CD4-positive, alpha-beta T cell treated with Interleukin-4 for 4 hours (primary cell): Measurements from ENCODE around the gene CHRNA9.
"Not testable (repeated sequence)": the region's sequence is repeated elsewhere in the genome, so short reads cannot be mapped to it uniquely, and the experiment has no call there.

ENCODE experiments used
- DNase-seq: peaks from one replicate; pipeline ENCODE4 v3.0.0-alpha.2; 2020

CHRNA9 gene

DNA sequence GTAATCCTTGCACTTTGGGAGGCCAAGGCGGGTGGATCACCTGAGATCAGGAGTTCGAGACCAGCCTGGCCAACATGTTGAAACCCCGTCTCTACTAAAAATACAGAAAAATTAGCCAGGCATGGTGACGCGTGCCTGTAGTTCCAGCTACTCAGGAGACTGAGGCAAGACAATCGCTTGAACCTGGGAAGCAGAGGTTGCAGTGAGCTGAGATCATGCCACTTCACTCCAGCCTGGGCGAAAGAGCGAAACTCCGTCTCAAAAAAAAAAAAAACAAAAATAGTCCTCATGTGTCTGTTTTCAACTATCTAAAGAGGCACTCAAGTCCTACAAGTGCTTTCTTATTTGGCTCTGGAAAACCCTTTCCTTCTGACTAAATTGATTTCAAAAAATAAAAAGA is 57.1 kb downstream of the CHRNA9 start:
- DNase-seq = not testable (repeated sequence)

DNA sequence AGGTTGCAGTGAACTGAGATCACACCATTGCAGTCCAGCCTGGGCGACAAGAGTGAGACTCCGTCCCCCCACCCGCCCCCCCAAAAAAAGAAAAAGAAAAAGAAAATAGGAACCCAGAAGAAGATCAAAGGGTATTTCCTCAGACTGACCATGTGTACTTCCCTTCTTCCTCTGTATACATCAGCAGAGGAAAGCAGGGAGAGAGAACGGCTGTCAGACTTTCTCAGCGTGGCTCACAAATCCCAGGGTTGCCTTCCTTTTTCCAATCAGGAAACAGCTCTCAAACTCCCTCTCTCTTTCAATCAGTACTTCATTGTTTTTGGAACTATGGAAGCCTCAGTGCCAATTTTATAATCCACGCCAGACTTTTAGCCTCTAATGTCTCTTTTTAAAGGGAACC is 59.1 kb downstream of the CHRNA9 start:
- no peak for DNase-seq

DNA sequence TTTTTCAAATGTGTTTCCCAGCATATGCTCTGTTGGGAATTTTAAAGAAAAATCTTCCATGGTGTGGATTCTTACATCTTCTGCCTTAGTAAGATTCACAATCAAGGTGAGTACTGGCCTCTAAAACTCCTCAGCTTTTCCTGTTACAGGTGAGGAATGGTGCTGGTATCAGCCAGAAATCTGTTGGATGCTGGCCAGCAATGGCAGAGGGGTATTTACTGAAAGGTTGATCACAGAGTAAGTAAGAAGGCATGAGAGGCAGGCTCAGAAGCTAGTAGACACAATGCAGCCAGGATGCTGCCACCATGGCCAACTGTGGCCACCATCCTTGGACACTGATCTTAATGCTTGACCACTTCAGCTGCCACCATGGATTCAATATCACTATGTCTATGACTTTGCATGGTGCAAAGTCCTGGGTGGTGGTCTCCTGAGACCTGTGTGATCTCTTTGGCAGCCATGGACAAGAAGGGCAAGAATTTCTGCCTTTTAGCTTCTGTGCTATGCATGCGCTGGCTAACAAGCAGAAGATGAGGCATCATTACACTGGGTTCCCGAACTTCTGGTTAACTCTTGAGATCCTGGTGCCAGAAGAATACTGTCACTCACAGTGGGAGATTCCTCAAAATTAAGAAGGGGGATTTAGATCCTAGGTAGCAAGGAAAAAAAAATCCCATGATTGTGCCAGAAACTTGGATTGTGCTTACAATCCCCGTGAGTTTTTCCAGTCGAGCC is 60.2 kb downstream of the CHRNA9 start:
- no peak for DNase-seq

DNA sequence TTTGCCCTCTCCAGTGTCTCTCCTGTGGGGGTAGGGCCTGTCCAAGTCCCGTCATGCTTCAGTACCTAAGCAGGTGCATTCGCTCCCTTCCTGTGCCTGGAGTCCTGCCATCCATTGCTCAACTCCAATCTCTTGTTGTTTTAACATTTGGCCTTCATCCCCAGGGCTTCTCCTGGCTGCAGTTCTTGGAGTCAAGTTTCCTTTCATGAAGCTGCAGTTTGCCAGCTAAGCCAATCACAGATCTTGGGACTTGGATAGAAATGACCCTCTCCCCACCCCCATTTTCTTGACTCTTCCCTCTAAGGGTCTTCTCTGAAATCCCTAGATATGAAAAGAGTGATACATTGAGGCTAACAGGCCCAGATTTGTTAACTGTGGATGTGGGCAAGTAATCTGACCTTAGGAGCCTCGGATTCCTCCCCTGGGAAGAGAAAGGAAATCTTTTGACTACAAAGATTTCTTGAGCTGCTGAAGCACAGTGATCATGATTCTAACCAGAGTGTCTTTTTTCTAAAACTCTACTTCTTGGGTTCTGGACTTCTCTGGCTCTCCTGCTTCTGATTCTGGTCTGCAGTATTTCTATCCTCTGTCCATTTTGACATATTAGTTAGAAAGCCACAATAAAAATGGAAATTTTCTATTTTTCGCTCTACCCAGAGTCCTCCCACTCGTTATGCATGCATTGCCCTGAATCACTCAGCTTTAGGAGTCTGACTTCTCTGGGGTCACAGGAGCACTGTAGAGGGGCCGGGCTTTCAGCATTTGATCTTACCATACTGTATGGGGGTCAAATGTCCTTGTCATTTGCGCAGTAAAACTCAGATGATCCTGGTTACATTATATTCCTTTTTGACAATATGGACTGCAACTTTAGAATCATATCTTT is 61.0 kb downstream of the CHRNA9 start:
- DNase-seq = no peak

DNA sequence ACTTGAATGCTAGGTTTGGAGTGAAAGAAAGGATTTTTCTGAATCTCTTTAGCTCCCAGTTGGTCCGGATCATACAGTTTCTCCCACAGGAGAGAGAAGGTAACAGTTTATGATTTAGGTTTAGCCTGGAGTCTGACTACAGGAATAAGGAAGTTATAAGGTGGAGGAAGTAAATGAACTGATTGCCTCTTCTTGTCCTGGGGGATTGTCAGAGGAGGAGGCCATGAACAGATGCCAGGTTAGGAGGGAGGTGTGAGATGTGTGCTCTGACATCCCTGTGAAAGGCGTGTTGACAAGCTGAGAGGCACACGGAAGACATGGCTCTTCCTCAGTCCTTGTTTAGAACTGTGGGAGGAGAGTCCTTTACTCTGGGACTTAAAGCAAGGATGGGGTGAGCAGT is 64.4 kb downstream of the CHRNA9 start:
- DNase-seq = no peak

DNA sequence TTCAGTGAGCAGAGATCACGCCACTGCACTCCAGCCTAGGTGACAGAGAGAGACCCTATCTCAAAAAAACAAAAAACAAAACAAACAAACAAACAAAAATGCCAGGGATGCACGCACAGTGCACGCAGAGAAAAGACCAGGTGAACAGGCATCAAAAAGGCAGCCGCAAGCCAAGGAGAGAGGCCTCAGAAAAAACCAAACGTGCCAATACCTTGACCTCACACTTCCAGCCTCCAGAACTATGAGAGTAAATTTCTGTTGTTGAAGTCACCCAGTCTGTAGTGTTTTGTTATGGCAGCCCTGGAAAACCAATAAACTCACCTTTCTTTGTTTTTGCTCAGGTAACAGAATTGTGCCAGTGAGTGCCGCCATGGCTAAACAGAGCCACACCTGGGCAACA is 66.0 kb downstream of the CHRNA9 start:
- no peak for DNase-seq

DNA sequence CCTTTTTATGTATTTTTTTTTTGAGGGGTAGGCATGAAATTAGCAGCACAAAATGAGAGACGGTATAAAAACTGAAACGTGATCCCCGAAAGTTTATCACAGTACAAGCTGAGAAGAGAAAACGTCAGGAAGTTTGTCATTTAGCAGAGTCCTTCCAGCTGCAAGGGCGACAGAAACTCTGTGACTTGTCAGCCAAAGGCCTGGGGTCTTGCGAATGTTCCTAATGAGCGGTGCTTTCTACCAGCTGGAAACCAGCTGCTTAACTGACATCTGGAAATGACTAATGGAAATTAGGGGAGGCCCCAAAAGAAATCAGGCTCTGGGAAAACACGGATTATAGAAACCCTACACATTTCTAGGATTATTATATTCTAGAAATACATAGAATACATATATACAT is 66.5 kb downstream of the CHRNA9 start:
- no peak for DNase-seq

DNA sequence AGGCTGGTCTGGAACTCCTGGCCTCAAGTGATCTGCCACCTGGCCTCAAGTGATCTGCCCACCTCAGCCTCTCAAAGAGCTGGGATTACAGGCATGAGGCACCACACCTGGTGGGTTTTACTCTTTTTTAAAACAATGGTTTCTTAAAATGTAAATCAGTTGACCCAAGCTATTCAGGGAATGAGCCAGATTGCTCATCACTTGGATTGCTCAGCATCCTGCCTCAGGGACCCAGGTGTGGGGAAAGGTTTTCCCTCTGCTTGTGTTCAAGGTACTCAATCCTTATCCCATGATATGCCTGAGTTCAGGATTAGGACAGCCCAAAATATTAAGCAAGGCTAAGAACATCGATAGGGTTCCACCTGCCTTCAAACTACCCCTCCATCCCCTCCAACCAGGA is 67.4 kb downstream of the CHRNA9 start:
- no peak for DNase-seq

DNA sequence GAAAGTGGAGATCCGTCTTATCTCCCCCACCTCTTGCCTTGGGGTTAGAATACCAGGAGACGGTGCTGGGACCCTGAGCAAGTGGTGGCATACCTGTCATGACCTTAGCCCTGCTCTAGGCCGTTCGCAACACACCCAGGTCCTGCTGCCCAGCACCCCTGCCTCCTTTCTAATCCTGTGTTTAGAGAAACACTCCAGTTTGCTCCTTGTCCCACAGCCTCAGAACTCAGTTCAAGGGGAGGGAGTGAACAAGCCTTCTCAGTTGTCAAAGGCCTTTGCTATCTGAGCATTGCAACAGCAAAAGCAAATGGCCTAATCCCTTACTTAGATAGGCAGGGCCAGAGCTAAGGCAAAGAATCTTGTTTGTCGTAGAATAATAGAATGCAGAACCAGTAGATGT is 67.9 kb downstream of the CHRNA9 start:
- DNase-seq = no peak
